GM23248 (cell line): ENCODE data around the gene KNDC1.

Experiments
- EZH2 ChIP-seq: fragments of 200-600 bp; sonication (generic); IDR thresholded peaks from 2 replicates; pipeline ENCODE4 v1.6.1; 2018; ENCODE audit warnings: antibody characterized with exemption, mild to moderate bottlenecking; ENCODE audit not compliant: insufficient read depth, poor library complexity, severe bottlenecking
- EZH2phosphoT487 ChIP-seq: fragments of 200-600 bp; sonication (generic); IDR thresholded peaks from 2 replicates; pipeline ENCODE4 v1.6.1; 2018; ENCODE audit warnings: antibody characterized with exemption, moderate library complexity, mild to moderate bottlenecking, low read depth; ENCODE audit not compliant: insufficient read depth

- no peak for TF ChIP-seq EZH2phosphoT487
- no peak for TF ChIP-seq EZH2
Observed at GRCh38 chr10:133225707-133226191, 65.7 kb downstream of the KNDC1 start.
